Lower lobe of right lung (tissue), 2 donors: ENCODE results near the gene OTUB1. TPM values are rescaled to one million over a fixed set of nuclear protein-coding genes. Genes with fewer than 3 reads are reported as not detected.

Experiments
- ATAC-seq, 2 donors: fragments of 200-7000 bp; cut with Tn5 transposase; one replicate each; pipeline ENCODE4 v1.9.1; 2020 to 2022; ENCODE audit warnings: mild to moderate bottlenecking in 2 of 2, moderate library complexity in 2 of 2
- DNase-seq: peaks from one replicate; pipeline ENCODE4 v3.0.0-alpha.2; 2020
- H3K27ac ChIP-seq: fragments of 200-600 bp; one replicate; pipeline ENCODE4 v1.8.0; 2022
- H3K27me3 ChIP-seq: fragments of 200-600 bp; one replicate; pipeline ENCODE4 v1.8.0; 2022; ENCODE audit warnings: low read depth
- H3K36me3 ChIP-seq: fragments of 200-600 bp; one replicate; pipeline ENCODE4 v1.8.0; 2022; ENCODE audit warnings: mild to moderate bottlenecking
- H3K4me1 ChIP-seq: fragments of 200-600 bp; one replicate; pipeline ENCODE4 v1.8.0; 2022
- H3K4me3 ChIP-seq: fragments of 200-600 bp; one replicate; pipeline ENCODE4 v1.8.0; 2022; ENCODE audit warnings: mild to moderate bottlenecking
- H3K9me3 ChIP-seq: fragments of 200-600 bp; one replicate; pipeline ENCODE4 v1.8.0; 2022
- CTCF ChIP-seq: fragments of 200-600 bp; IDR thresholded peaks from one replicate; pipeline ENCODE4 v1.8.0; 2022; ENCODE audit warnings: antibody characterized with exemption, mild to moderate bottlenecking
- intact Hi-C: fragments of 100-400 bp; cut with DNase I; formaldehyde crosslinking; loops from one replicate; pipeline ENCODE4 v1.11.0; 2022
- long read RNA-seq: library from polyadenylated mRNA; unstranded; transcript quantifications from one replicate; pipeline ENCODE4 v2.0.0, GENCODE V29; 2021
- total RNA-seq: library from RNA; stranded (reverse); fragmentation: NEBNext Ultra II Directional; extraction: Animal tissue kit (Norgen Biotek cat#: 25700); gene quantifications from one replicate; pipeline ENCODE4 v1.2.1, GENCODE V29; 2021
- donor health status: DM: no; HTN: yes; CAD: no; lungs with severe emphysema.

The OTUB1 gene
- total RNA-seq = 61.9 TPM
- long read RNA-seq, transcript OTUB1-201 (6 exons, 2,493 nt) = minor isoform, 20 of 127 reads
- long read RNA-seq, transcript OTUB1-209 (7 exons, 1,729 nt) = major isoform, 77 of 127 reads
- long read RNA-seq, partial matches to known transcripts = 7 of 127 reads
- long read RNA-seq, other reads (novel, unspliced or antisense) = 22 of 127 reads

- Histone ChIP-seq H3K36me3 (peaks cover 32% of the 10 kb centered on the region), H3K27ac (peak within 1 kb of the TSS; percentile 92), H3K4me3 (peak within 1 kb of the TSS; percentile 94), H3K4me1 (peaks cover 25% of the 10 kb centered on the region), H3K27me3 (no peaks in the 10 kb centered on the region), H3K9me3 (no peaks in the 10 kb centered on the region)
- DNase-seq = peak; percentile 96
- peak; percentile 96 to 98 for ATAC-seq
- intact Hi-C loops = no loop called here
- TF ChIP-seq CTCF = no peak
Observed at GRCh38 chr11:63986156-63986931, at the start of gene OTUB1. OTUB1 (plus strand) TSS chr11:63986438; CDS start chr11:63986457, 19 bp downstream.

- peak overlapping the region; percentile 58 for H3K27ac ChIP-seq
- intact Hi-C loops = no loop called here
Observed at GRCh38 chr11:63937713-63938478, 48.3 kb upstream of the OTUB1 start.

GRCh38 chr11:63938479-63939396 lies 47.5 kb upstream of the OTUB1 start, which contains the start of gene NAA40:
NAA40 (plus strand) TSS chr11:63939002; CDS start chr11:63939097, 95 bp downstream.
- H3K27ac ChIP-seq = peak within 1 kb of the TSS; percentile 58
- H3K4me1 ChIP-seq = peaks cover 27% of the 10 kb centered on the region
- DNase-seq (peak; percentile 97), ATAC-seq (peak; percentile 97 to 98)
- H3K36me3 ChIP-seq = no peaks in the 10 kb centered on the region
- TF ChIP-seq CTCF = no peak
- H3K9me3 ChIP-seq = no peaks in the 10 kb centered on the region
- H3K4me3 ChIP-seq = peak within 1 kb of the TSS; percentile 66
- intact Hi-C loops = no loop called here
- no peaks in the 10 kb centered on the region for H3K27me3 ChIP-seq

More at GRCh38 chr11:63937713-63938478, 48.3 kb upstream of the OTUB1 start:
- ATAC-seq (peak; percentile 6 to 22), DNase-seq (no peak)
- no peak for TF ChIP-seq CTCF
- Histone ChIP-seq H3K27me3 (no peaks in the 10 kb centered on the region), H3K4me3 (peak overlapping the region; percentile 66), H3K9me3 (no peaks in the 10 kb centered on the region), H3K4me1 (peaks cover 27% of the 10 kb centered on the region), H3K36me3 (no peaks in the 10 kb centered on the region)

GRCh38 chr11:63939397-63939891 lies 46.8 kb upstream of the OTUB1 start:
- DNase-seq (no peak), ATAC-seq (peak; percentile 0 to 4)
- no peak for TF ChIP-seq CTCF
- H3K9me3 ChIP-seq = no peaks in the 10 kb centered on the region
- no peaks in the 10 kb centered on the region for H3K27me3 ChIP-seq
- H3K4me3 ChIP-seq = peak overlapping the region; percentile 66
- H3K4me1 ChIP-seq = peaks cover 27% of the 10 kb centered on the region
- no peaks in the 10 kb centered on the region for H3K36me3 ChIP-seq
- intact Hi-C loops = no loop called here
- peak overlapping the region; percentile 58 for H3K27ac ChIP-seq
